ENCODE measurements around the gene TNN. TPM values are rescaled to one million over a fixed set of nuclear protein-coding genes. Genes with fewer than 3 reads are reported as not detected.

The TNN gene
- polyA plus RNA-seq, 1 donor from 2014 or later: not detected

- Histone ChIP-seq H4K20me1 (ENCODE audit: insufficient read depth) (no peaks in the 10 kb centered on the region), H3K27ac (ENCODE audit: low read length) (no peak overlapping the region), H3K9me2 (ENCODE audit: insufficient read depth, low read length) (no peaks in the 10 kb centered on the region), H2AFZ (ENCODE audit: low read depth, low read length) (no peak overlapping the region), H3K9me3 (ENCODE audit: low read length) (no peaks in the 10 kb centered on the region), H3K36me3 (ENCODE audit: insufficient read depth, low read length) (no peaks in the 10 kb centered on the region), H3K9ac (ENCODE audit: low read length) (no peak overlapping the region), H3K27me3 (ENCODE audit: insufficient read depth, low read depth, low read length) (no peaks in the 10 kb centered on the region), H3K4me2 (ENCODE audit: low read length) (no peak overlapping the region), H3K4me3 (ENCODE audit: low read length) (no peak overlapping the region), H3K79me2 (replicated peaks; ENCODE audit: insufficient read depth, low read length) (no peaks in the 10 kb centered on the region), H3F3A (ENCODE audit: insufficient read depth, low read length, poor library complexity, severe bottlenecking) (no peaks in the 10 kb centered on the region)
- TF ChIP-seq REST (IDR thresholded peaks at IDR 0.05; ENCODE audit: borderline replicate concordance): no peak
- TF ChIP-seq, protein P1, sequence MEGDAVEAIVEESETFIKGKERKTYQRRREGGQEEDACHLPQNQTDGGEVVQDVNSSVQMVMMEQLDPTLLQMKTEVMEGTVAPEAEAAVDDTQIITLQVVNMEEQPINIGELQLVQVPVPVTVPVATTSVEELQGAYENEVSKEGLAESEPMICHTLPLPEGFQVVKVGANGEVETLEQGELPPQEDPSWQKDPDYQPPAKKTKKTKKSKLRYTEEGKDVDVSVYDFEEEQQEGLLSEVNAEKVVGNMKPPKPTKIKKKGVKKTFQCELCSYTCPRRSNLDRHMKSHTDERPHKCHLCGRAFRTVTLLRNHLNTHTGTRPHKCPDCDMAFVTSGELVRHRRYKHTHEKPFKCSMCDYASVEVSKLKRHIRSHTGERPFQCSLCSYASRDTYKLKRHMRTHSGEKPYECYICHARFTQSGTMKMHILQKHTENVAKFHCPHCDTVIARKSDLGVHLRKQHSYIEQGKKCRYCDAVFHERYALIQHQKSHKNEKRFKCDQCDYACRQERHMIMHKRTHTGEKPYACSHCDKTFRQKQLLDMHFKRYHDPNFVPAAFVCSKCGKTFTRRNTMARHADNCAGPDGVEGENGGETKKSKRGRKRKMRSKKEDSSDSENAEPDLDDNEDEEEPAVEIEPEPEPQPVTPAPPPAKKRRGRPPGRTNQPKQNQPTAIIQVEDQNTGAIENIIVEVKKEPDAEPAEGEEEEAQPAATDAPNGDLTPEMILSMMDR (IDR thresholded peaks at IDR 0.05; ENCODE audit: poor library complexity, severe bottlenecking): no peak
- TF ChIP-seq RAD21 (conservative IDR thresholded peaks at IDR 0.05): no peak
- no peak for TF ChIP-seq EP300 (conservative IDR thresholded peaks at IDR 0.05; ENCODE audit: poor library complexity, severe bottlenecking)
- TF ChIP-seq SMC3 (conservative IDR thresholded peaks at IDR 0.05; ENCODE audit: poor library complexity): no peak
- no peak for TF ChIP-seq MXI1 (conservative IDR thresholded peaks at IDR 0.05; ENCODE audit: poor library complexity, severe bottlenecking)
- no peak for TF ChIP-seq POLR2AphosphoS5 (IDR thresholded peaks at IDR 0.05)
- no peak for TF ChIP-seq EZH2 (IDR thresholded peaks at IDR 0.05; ENCODE audit: borderline replicate concordance, insufficient read depth, low read length, poor library complexity, severe bottlenecking)
- TF ChIP-seq TAF1 (IDR thresholded peaks at IDR 0.05; ENCODE audit: low read depth): no peak
Observed at GRCh38 chr1:175040324-175040879, 27.2 kb upstream of the TNN start.

GRCh38 chr1:175042650-175043049, 25.0 kb upstream of the TNN start:
- H3K9ac ChIP-seq (ENCODE audit: low read length): no peak overlapping the region
- no peaks in the 10 kb centered on the region for H4K20me1 ChIP-seq (ENCODE audit: insufficient read depth)
- no peak overlapping the region for H3K4me2 ChIP-seq (ENCODE audit: low read length)
- no peak overlapping the region for H3K4me3 ChIP-seq (ENCODE audit: low read length)
- TF ChIP-seq TAF1 (IDR thresholded peaks at IDR 0.05; ENCODE audit: low read depth) (no peak), REST (IDR thresholded peaks at IDR 0.05; ENCODE audit: borderline replicate concordance) (no peak), EP300 (conservative IDR thresholded peaks at IDR 0.05; ENCODE audit: poor library complexity, severe bottlenecking) (no peak)
- no peaks in the 10 kb centered on the region for H3K9me2 ChIP-seq (ENCODE audit: insufficient read depth, low read length)
- H2AFZ ChIP-seq (ENCODE audit: low read depth, low read length): no peak overlapping the region
- no peak overlapping the region for H3K27ac ChIP-seq (ENCODE audit: low read length)
- no peaks in the 10 kb centered on the region for H3K79me2 ChIP-seq (replicated peaks; ENCODE audit: insufficient read depth, low read length)
- H3K9me3 ChIP-seq (ENCODE audit: low read length): no peaks in the 10 kb centered on the region
- no peaks in the 10 kb centered on the region for H3K36me3 ChIP-seq (ENCODE audit: insufficient read depth, low read length)
- no peaks in the 10 kb centered on the region for H3F3A ChIP-seq (ENCODE audit: insufficient read depth, low read length, poor library complexity, severe bottlenecking)
- no peaks in the 10 kb centered on the region for H3K27me3 ChIP-seq (ENCODE audit: insufficient read depth, low read depth, low read length)
